B cell (primary cell): ENCODE data around the gene CFAP161. TPM values are rescaled to one million over a fixed set of nuclear protein-coding genes. Genes with fewer than 3 reads are reported as not detected.

Source experiments
- ATAC-seq: fragments of 200-7000 bp; cut with Tn5 transposase; one replicate; pipeline ENCODE4 v1.10.0; 2021; ENCODE audit warnings: low read depth, mild to moderate bottlenecking, moderate number of reproducible peaks, moderate library complexity
- CTCF ChIA-PET: fragments of 350-600 bp; sonication (Branson Sonifier 250); formaldehyde crosslinking; loops from one replicate; lab custom pipeline; 2021; ENCODE audit warnings: antibody characterized with exemption, inconsistent platforms; lab: Charles Lee
- POLR2A ChIA-PET: fragments of 350-600 bp; sonication (Branson Sonifier 250); formaldehyde crosslinking; loops from one replicate; lab custom pipeline; 2021; ENCODE audit warnings: antibody characterized with exemption; lab: Charles Lee
- DNase-seq: peaks from one replicate; pipeline ENCODE4 v3.0.0; 2013
- H2AFZ ChIP-seq: 2 replicates; pipeline ENCODE4 v1.6.1; 2012; ENCODE audit warnings: mild to moderate bottlenecking, low read depth, low read length; ENCODE audit not compliant: insufficient read depth, poor library complexity, severe bottlenecking
- H3K27ac ChIP-seq, 2 donors: 1 replicate in 1 of 2; 2 replicates in 1 of 2; pipeline ENCODE4 v1.5.1; 2012 to 2013; ENCODE audit warnings: low read length in 2 of 2, mild to moderate bottlenecking in 2 of 2, moderate library complexity in 1 of 2
- H3K27me3 ChIP-seq, 4 experiments: fragments of 200-600 bp in 1 of 4; sonication (generic) in 1 of 4; replicated peaks in 1 of 4; 1 replicate in 2 of 4; 2 replicates in 2 of 4; pipeline versions ENCODE4 v1.6.1 to v1.7.0; 2013 to 2016; ENCODE audit warnings: low read length in 3 of 4, mild to moderate bottlenecking in 2 of 4, mixed read lengths in 1 of 4, moderate library complexity in 1 of 4; ENCODE audit not compliant: insufficient read depth in 4 of 4, control insufficient read depth in 3 of 4; ENCODE audit errors: control extremely low read depth in 1 of 4
- H3K36me3 ChIP-seq, 2 experiments: replicated peaks in 1 of 2; 1 replicate in 1 of 2; 2 replicates in 1 of 2; pipeline versions ENCODE4 v1.6.1 to v1.7.1; 2013; ENCODE audit warnings: low read length in 1 of 2; ENCODE audit not compliant: insufficient read depth in 2 of 2, control insufficient read depth in 1 of 2; ENCODE audit errors: control extremely low read depth in 1 of 2, extremely low read depth in 1 of 2
- H3K4me1 ChIP-seq, 2 donors: fragments of 200-600 bp in 1 of 2; sonication (generic) in 1 of 2; 1 replicate in 1 of 2; 2 replicates in 1 of 2; pipeline versions ENCODE4 v1.5.1 to v1.6.1; 2013 to 2017; ENCODE audit warnings: low read length in 2 of 2; ENCODE audit not compliant: control insufficient read depth in 2 of 2, insufficient read depth in 2 of 2
- H3K4me2 ChIP-seq: replicated peaks from 2 replicates; pipeline ENCODE3; 2012; ENCODE audit warnings: mild to moderate bottlenecking, low read depth, low read length; ENCODE audit not compliant: poor library complexity, severe bottlenecking
- H3K4me3 ChIP-seq, 5 experiments: fragments of 200-600 bp in 1 of 5; sonication (generic) in 1 of 5; 1 replicate in 3 of 5; 2 replicates in 2 of 5; pipeline versions ENCODE4 v1.5.1 to v1.7.0; 2011 to 2016; ENCODE audit warnings: low read length in 4 of 5, mild to moderate bottlenecking in 4 of 5, low read depth in 2 of 5, control low read depth in 1 of 5, moderate library complexity in 1 of 5; ENCODE audit not compliant: insufficient read depth in 1 of 5; ENCODE audit errors: control extremely low read depth in 1 of 5, extremely low read depth in 1 of 5
- H3K79me2 ChIP-seq: fragments of 200-600 bp; sonication (generic); one replicate; pipeline ENCODE4 v1.6.0; 2016; ENCODE audit warnings: low read length; ENCODE audit not compliant: control insufficient read depth, insufficient read depth
- H3K9ac ChIP-seq: fragments of 200-600 bp; sonication (generic); 2 replicates; pipeline ENCODE4 v1.6.1; 2017; ENCODE audit warnings: mild to moderate bottlenecking, low read length, moderate library complexity
- H3K9me3 ChIP-seq, 3 donors: one replicate each; pipeline versions ENCODE4 v1.6.1 to v1.7.1; 2013; ENCODE audit warnings: low read length in 2 of 3; ENCODE audit not compliant: control insufficient read depth in 2 of 3, insufficient read depth in 1 of 3; ENCODE audit errors: control extremely low read depth in 1 of 3
- H4K20me1 ChIP-seq: 2 replicates; pipeline ENCODE4 v1.6.0; 2012; ENCODE audit warnings: mild to moderate bottlenecking, low read length; ENCODE audit not compliant: insufficient read depth, control insufficient read depth, poor library complexity, severe bottlenecking
- H3K27ac Mint-ChIP-seq: one replicate; pipeline ENCODE4 v1.8.0; 2021; ENCODE audit warnings: mixed read lengths
- H3K27me3 Mint-ChIP-seq: one replicate; pipeline ENCODE4 v1.8.0; 2021; ENCODE audit warnings: mixed read lengths
- H3K4me1 Mint-ChIP-seq: one replicate; pipeline ENCODE4 v1.8.0; 2021; ENCODE audit warnings: mixed read lengths
- H3K4me3 Mint-ChIP-seq: one replicate; pipeline ENCODE4 v1.8.0; 2021; ENCODE audit warnings: mixed read lengths
- H3K9me3 Mint-ChIP-seq: one replicate; pipeline ENCODE4 v1.8.0; 2022; ENCODE audit warnings: mixed read lengths; ENCODE audit not compliant: insufficient read depth
- CTCF ChIP-seq: fragments of 200-600 bp; IDR thresholded peaks from one replicate; pipeline ENCODE4 v1.8.0; 2022; ENCODE audit warnings: antibody characterized with exemption, mild to moderate bottlenecking
- EZH2 ChIP-seq: IDR thresholded peaks from 2 replicates; pipeline ENCODE4 v1.6.1; 2012; ENCODE audit warnings: borderline replicate concordance, low read depth, mild to moderate bottlenecking, moderate library complexity, low read length; ENCODE audit not compliant: insufficient read depth, poor library complexity, severe bottlenecking
- WGBS: methylation state at CpG from one replicate; pipeline ENCODE4 v1.1.5; 2013; ENCODE audit warnings: missing lambda C conversion rate; ENCODE audit not compliant: insufficient coverage; 5-methylcytosine and 5-hydroxymethylcytosine counted together
- intact Hi-C: fragments of 100-400 bp; cut with micrococcal nuclease; formaldehyde crosslinking; loops from one replicate; pipeline ENCODE4 v1.10.0; 2022
- polyA plus RNA-seq: library from polyadenylated mRNA; depleted of rRNA; stranded (reverse); fragments of >200 nt; gene quantifications from 2 replicates; pipeline ENCODE4 v1.2.3, GENCODE V29; 2012
- total RNA-seq, 2 donors: library from RNA; stranded (reverse); fragments of 120-200 nt in 1 of 2; gene quantifications; 1 replicate in 1 of 2; 2 replicates in 1 of 2; pipeline versions ENCODE4 v1.2.3 to v1.2.4, GENCODE V29; 2013 to 2022

Gene CFAP161
- total and polyA plus RNA-seq, 2 donors (not counting 1 experiment from before 2014, with no cell fraction given) = not detected

GRCh38 chr15:81146006-81146405, 11.9 kb downstream of the CFAP161 start:
- DNase-seq (no peak), ATAC-seq (no peak)
- H3K27ac ChIP-seq = no peak overlapping the region
- Mint-ChIP-seq H3K9me3 (no peaks in the 10 kb centered on the region), H3K4me3 (no peak overlapping the region), H3K27me3 (peaks cover 30% of the 10 kb centered on the region), H3K27ac (no peak overlapping the region), H3K4me1 (peaks cover 4% of the 10 kb centered on the region)
- H2AFZ ChIP-seq = no peak overlapping the region
- no peaks in the 10 kb centered on the region for H3K27me3 ChIP-seq
- 100% methylated on average over 1 of the region's 1 CpG for WGBS
- no peak overlapping the region for H3K4me2 ChIP-seq
- CTCF ChIA-PET = no interaction called here
- intact Hi-C loops = no loop called here
- H3K36me3 ChIP-seq = no peaks in the 10 kb centered on the region
- H3K9me3 ChIP-seq = no peaks in the 10 kb centered on the region
- H4K20me1 ChIP-seq = no peaks in the 10 kb centered on the region
- H3K4me3 ChIP-seq = no peak overlapping the region
- no peak overlapping the region for H3K9ac ChIP-seq
- TF ChIP-seq EZH2 (no peak), CTCF (no peak)
- H3K79me2 ChIP-seq = no peaks in the 10 kb centered on the region
- POLR2A ChIA-PET = no interaction called here
- H3K4me1 ChIP-seq = no peaks in the 10 kb centered on the region

GRCh38 chr15:81146466-81146865, 12.4 kb downstream of the CFAP161 start:
- H3K4me2 ChIP-seq = no peak overlapping the region
- H3K79me2 ChIP-seq = no peaks in the 10 kb centered on the region
- no peaks in the 10 kb centered on the region for H3K9me3 ChIP-seq
- peaks cover 32% of the 10 kb centered on the region for H3K27me3 Mint-ChIP-seq
- ATAC-seq (no peak), DNase-seq (no peak)
- no peak overlapping the region for H3K27ac ChIP-seq
- POLR2A ChIA-PET = no interaction called here
- 88% methylated on average over 1 of the region's 1 CpG for WGBS
- H4K20me1 ChIP-seq = no peaks in the 10 kb centered on the region
- no peaks in the 10 kb centered on the region for H3K36me3 ChIP-seq
- H3K4me1 ChIP-seq = no peaks in the 10 kb centered on the region
- H3K9ac ChIP-seq = no peak overlapping the region
- H2AFZ ChIP-seq = no peak overlapping the region
- CTCF ChIA-PET = no interaction called here
- H3K27ac Mint-ChIP-seq = no peak overlapping the region
- no peaks in the 10 kb centered on the region for H3K27me3 ChIP-seq
- H3K9me3 Mint-ChIP-seq = no peaks in the 10 kb centered on the region
- TF ChIP-seq EZH2 (no peak), CTCF (no peak)
- H3K4me1 Mint-ChIP-seq = peaks cover 2% of the 10 kb centered on the region
- intact Hi-C loops = no loop called here
- no peak overlapping the region for H3K4me3 Mint-ChIP-seq
- H3K4me3 ChIP-seq = no peak overlapping the region
